GM18520 (cell line): Measurements from ENCODE around the gene DUSP7.
A peak's percentile ranks its signal among the peaks of the same experiment; 100 is the strongest.

Experiments
- ATAC-seq: cut with Tn5 transposase; IDR thresholded peaks from one replicate; pipeline ENCODE4 v1.9.1; 2021; ENCODE audit not compliant: unreplicated experiment

The DUSP7 gene

GRCh38 chr3:52068730-52069129 is 12.4 kb upstream of the DUSP7 start:
- no peak for ATAC-seq

GRCh38 chr3:52068055-52068571 is 11.7 kb upstream of the DUSP7 start:
- no peak for ATAC-seq

- ATAC-seq: no peak
Observed at GRCh38 chr3:52067526-52067925, 11.2 kb upstream of the DUSP7 start.

GRCh38 chr3:52067046-52067445 is 10.7 kb upstream of the DUSP7 start:
- ATAC-seq: no peak

- no peak for ATAC-seq
Observed at GRCh38 chr3:52065264-52065756, 8.9 kb upstream of the DUSP7 start.

- no peak for ATAC-seq
Observed at GRCh38 chr3:52064561-52064960, 8.2 kb upstream of the DUSP7 start.

- ATAC-seq: no peak
Observed at GRCh38 chr3:52063026-52063723, 6.8 kb upstream of the DUSP7 start.

GRCh38 chr3:52062505-52062904 is 6.1 kb upstream of the DUSP7 start:
- no peak for ATAC-seq

GRCh38 chr3:52061121-52061910 is 4.9 kb upstream of the DUSP7 start:
- no peak for ATAC-seq

- no peak for ATAC-seq
Observed at GRCh38 chr3:52059781-52060180, 3.4 kb upstream of the DUSP7 start.

GRCh38 chr3:52057812-52058495 is 1.6 kb upstream of the DUSP7 start:
- no peak for ATAC-seq

GRCh38 chr3:52056968-52057811 is 819 bp upstream of the DUSP7 start:
- ATAC-seq: peak; percentile 80

GRCh38 chr3:52055537-52056351 is 627 bp downstream of the DUSP7 start:
- peak; percentile 12 for ATAC-seq

- ATAC-seq: no peak
Observed at GRCh38 chr3:52054661-52055511, 1.5 kb downstream of the DUSP7 start.

GRCh38 chr3:52053307-52054304 is 2.8 kb downstream of the DUSP7 start:
- no peak for ATAC-seq

- ATAC-seq: no peak
Observed at GRCh38 chr3:52052831-52053306, 3.5 kb downstream of the DUSP7 start.

GRCh38 chr3:52051444-52051843 is 4.9 kb downstream of the DUSP7 start:
- no peak for ATAC-seq
